RWPE2 (cell line): ENCODE results near the gene ZNF597.
A peak's percentile ranks its signal among the peaks of the same experiment; 100 is the strongest.

Source experiments
- ATAC-seq: fragments of 200-7000 bp; cut with Tn5 transposase; 3 replicates; pipeline ENCODE4 v1.9.1; 2021; ENCODE audit warnings: low read depth
- DNase-seq: peaks from one replicate; pipeline ENCODE4 v3.0.0-alpha.2; 2020; ENCODE audit warnings: low spot score
- H3K27ac ChIP-seq: fragments of 450-650 bp; 2 replicates; pipeline ENCODE4 v1.5.1; 2017; ENCODE audit warnings: mild to moderate bottlenecking; ENCODE audit not compliant: poor library complexity, severe bottlenecking
- H3K27me3 ChIP-seq: fragments of 250-450 bp; sonication (Bioruptor Pico); 2 replicates; pipeline ENCODE4 v1.5.1; 2021; ENCODE audit warnings: mild to moderate bottlenecking, moderate library complexity; ENCODE audit not compliant: insufficient read depth, poor library complexity, severe bottlenecking
- H3K36me3 ChIP-seq: fragments of 250-450 bp; sonication (Bioruptor Pico); 2 replicates; pipeline ENCODE4 v1.5.1; 2020; ENCODE audit warnings: low read depth, mild to moderate bottlenecking, moderate library complexity
- H3K4me1 ChIP-seq: fragments of 250-450 bp; sonication (Bioruptor Pico); 2 replicates; pipeline ENCODE4 v1.5.1; 2021; ENCODE audit warnings: mild to moderate bottlenecking, moderate library complexity; ENCODE audit not compliant: insufficient read depth, poor library complexity, severe bottlenecking
- H3K4me3 ChIP-seq: fragments of 250-450 bp; sonication (Bioruptor Pico); 2 replicates; pipeline ENCODE4 v1.5.1; 2021; ENCODE audit warnings: mild to moderate bottlenecking, moderate library complexity; ENCODE audit not compliant: severe bottlenecking
- H3K9me3 ChIP-seq: fragments of 250-450 bp; sonication (Bioruptor Pico); 2 replicates; pipeline ENCODE4 v1.5.1; 2021; ENCODE audit warnings: mild to moderate bottlenecking, moderate library complexity; ENCODE audit not compliant: severe bottlenecking
- TF ChIP-seq, protein P1 (sequence below): fragments of 450-650 bp; IDR thresholded peaks from one replicate; pipeline ENCODE4 v1.5.1; 2017; ENCODE audit warnings: mild to moderate bottlenecking, moderate library complexity; ENCODE audit not compliant: poor library complexity, severe bottlenecking

Gene ZNF597

GRCh38 chr16:3400446-3400778, 42.9 kb downstream of the ZNF597 start:
- DNase-seq: no peak
- Histone ChIP-seq H3K4me3 (peak overlapping the region; percentile 84), H3K36me3 (peaks cover 45% of the 10 kb centered on the region), H3K9me3 (no peaks in the 10 kb centered on the region), H3K27ac (peak overlapping the region; percentile 61), H3K4me1 (no peaks in the 10 kb centered on the region), H3K27me3 (no peaks in the 10 kb centered on the region)
- ATAC-seq: no peak
- TF ChIP-seq, protein P1, sequence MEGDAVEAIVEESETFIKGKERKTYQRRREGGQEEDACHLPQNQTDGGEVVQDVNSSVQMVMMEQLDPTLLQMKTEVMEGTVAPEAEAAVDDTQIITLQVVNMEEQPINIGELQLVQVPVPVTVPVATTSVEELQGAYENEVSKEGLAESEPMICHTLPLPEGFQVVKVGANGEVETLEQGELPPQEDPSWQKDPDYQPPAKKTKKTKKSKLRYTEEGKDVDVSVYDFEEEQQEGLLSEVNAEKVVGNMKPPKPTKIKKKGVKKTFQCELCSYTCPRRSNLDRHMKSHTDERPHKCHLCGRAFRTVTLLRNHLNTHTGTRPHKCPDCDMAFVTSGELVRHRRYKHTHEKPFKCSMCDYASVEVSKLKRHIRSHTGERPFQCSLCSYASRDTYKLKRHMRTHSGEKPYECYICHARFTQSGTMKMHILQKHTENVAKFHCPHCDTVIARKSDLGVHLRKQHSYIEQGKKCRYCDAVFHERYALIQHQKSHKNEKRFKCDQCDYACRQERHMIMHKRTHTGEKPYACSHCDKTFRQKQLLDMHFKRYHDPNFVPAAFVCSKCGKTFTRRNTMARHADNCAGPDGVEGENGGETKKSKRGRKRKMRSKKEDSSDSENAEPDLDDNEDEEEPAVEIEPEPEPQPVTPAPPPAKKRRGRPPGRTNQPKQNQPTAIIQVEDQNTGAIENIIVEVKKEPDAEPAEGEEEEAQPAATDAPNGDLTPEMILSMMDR: no peak

DNA sequence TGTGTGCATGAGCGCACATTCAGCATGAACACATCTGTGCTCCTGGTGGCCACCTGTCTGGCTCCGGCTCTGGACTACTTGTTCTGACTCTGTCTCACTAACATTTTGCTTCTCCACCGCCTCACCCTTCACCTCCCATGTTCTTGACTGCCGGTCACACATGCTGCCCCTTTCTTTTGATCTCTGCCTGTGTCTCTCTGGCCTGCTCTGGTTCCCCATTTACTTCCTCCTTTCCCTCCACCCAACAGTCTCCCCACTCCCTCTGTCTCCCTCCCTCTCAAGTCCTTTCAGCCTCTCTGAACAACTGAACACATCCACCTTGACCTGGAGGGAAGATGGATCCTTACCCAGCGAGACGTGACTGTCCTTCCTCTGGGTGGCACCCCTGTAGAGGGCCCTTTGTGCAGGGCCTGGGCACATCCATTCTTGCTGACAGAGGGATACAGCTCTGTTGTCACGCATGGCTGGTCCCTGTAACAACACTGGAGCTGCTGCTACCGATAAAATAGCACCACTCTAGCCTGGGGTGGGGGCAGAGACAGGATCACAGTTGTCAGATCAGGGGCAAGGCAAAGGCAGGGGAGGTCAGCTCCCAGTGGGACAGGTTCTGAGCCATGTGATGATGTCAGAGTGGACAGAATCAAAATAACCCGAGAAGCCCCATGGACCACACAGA, 53.5 kb downstream of the ZNF597 start:
- ATAC-seq (no peak), DNase-seq (no peak)
- Histone ChIP-seq H3K27me3 (no peaks in the 10 kb centered on the region), H3K27ac (no peak overlapping the region), H3K4me1 (no peaks in the 10 kb centered on the region), H3K9me3 (peaks cover 8% of the 10 kb centered on the region), H3K36me3 (peaks cover 73% of the 10 kb centered on the region), H3K4me3 (no peak overlapping the region)
- TF ChIP-seq, protein P1: no peak

- peaks cover 75% of the 10 kb centered on the region for H3K36me3 ChIP-seq
- H3K4me1 ChIP-seq: no peaks in the 10 kb centered on the region
- H3K9me3 ChIP-seq: peaks cover 19% of the 10 kb centered on the region
- ATAC-seq: no peak
- TF ChIP-seq, protein P1: no peak
- no peak overlapping the region for H3K27ac ChIP-seq
- no peak for DNase-seq
- no peak overlapping the region for H3K4me3 ChIP-seq
- no peaks in the 10 kb centered on the region for H3K27me3 ChIP-seq
These were observed 55.0 kb downstream of the ZNF597 start for GRCh38 chr16:3388325-3388724.

DNA sequence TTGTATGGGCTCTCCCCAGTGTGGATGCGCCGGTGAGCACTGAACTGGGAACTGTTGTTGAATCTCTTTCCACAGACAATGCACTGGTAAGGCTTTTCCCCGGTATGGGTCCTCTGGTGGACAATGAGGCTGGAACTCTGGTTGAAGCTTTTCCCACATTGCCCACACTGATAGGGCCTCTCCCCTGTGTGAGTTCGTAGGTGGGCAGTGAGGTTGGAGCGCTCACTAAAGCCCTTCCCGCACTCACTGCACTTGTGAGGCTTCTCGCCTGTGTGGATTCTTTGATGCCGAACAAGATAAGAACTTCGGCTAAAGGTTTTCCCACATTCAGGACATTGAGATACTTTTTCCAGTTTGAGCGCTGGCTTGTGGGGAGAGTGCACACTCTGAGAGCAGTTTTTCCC, 60.3 kb downstream of the ZNF597 start:
- DNase-seq: no peak
- H3K27me3 ChIP-seq: no peaks in the 10 kb centered on the region
- peaks cover 49% of the 10 kb centered on the region for H3K36me3 ChIP-seq
- ATAC-seq: no peak
- TF ChIP-seq, protein P1: no peak
- H3K4me3 ChIP-seq: no peak overlapping the region
- peaks cover 35% of the 10 kb centered on the region for H3K9me3 ChIP-seq
- H3K27ac ChIP-seq: no peak overlapping the region
- no peaks in the 10 kb centered on the region for H3K4me1 ChIP-seq
